ENCODE data around the gene WFIKKN2.

DNA sequence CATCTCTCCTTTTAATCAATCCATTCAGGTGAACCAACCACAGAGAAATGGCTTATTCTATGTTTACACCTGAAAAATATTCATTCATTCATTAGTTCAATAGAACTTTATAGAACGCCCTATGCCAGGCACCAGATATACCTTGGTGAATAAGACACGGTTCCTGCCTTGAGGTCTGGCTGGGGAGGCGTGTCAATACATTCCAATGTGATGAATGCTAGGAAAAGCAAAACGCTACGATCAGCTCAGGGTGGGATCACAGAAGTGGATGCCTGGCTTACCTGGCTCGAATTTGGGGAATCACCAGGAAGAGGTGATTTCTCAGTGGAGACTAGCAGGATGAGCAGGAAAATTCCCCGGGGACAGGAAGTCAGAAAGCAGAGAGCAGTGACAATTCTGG lies 17.5 kb upstream of the WFIKKN2 start:
- TF ChIP-seq, protein P1, sequence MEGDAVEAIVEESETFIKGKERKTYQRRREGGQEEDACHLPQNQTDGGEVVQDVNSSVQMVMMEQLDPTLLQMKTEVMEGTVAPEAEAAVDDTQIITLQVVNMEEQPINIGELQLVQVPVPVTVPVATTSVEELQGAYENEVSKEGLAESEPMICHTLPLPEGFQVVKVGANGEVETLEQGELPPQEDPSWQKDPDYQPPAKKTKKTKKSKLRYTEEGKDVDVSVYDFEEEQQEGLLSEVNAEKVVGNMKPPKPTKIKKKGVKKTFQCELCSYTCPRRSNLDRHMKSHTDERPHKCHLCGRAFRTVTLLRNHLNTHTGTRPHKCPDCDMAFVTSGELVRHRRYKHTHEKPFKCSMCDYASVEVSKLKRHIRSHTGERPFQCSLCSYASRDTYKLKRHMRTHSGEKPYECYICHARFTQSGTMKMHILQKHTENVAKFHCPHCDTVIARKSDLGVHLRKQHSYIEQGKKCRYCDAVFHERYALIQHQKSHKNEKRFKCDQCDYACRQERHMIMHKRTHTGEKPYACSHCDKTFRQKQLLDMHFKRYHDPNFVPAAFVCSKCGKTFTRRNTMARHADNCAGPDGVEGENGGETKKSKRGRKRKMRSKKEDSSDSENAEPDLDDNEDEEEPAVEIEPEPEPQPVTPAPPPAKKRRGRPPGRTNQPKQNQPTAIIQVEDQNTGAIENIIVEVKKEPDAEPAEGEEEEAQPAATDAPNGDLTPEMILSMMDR (optimal IDR thresholded peaks at IDR 0.05 in 1 of 3, IDR thresholded peaks at IDR 0.05 in 1 of 3, conservative IDR thresholded peaks at IDR 0.05 in 1 of 3; ENCODE audit: extremely low read depth in 1 of 3, insufficient read depth in 2 of 3, low read length in 3 of 3), result no peak
- no peak for TF ChIP-seq EZH2 (IDR thresholded peaks at IDR 0.05; ENCODE audit: low read length)

Data from keratinocyte (primary cell).